Activated CD4-positive, alpha-beta T cell treated with anti-CD3 and anti-CD28 coated beads, Interleukin-2, Interleukin-4, amounts not matched to agents 100 ng/mL and 50 ng/mL, durations not matched to agents 16 hours and 8 hours (primary cell): Measurements from ENCODE around the gene BCAS3.

Experiments
- DNase-seq: peaks from one replicate; pipeline ENCODE4 v3.0.0-alpha.2; 2020; ENCODE audit warnings: low spot score

The BCAS3 gene

DNA sequence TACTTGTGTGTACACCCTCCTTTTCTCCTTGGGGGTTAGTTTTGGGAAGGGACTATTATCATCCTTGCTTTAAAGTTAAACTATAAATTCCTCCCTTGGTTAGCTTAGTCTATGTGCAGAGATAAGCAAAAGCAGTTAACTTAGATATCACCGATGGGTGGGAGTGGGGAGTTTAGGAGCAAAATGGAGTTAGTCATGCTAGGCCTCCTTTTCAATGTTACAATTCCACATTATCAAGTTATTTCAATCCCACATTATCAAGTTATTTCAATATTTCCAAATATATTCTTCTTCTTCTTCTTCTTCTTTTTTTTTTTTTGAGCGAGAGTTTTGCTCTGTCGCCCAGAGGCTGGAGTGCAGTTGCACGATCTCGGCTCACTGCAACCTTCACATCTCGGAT is 1.7 kb upstream of the BCAS3 start:
- no peak for DNase-seq

DNA sequence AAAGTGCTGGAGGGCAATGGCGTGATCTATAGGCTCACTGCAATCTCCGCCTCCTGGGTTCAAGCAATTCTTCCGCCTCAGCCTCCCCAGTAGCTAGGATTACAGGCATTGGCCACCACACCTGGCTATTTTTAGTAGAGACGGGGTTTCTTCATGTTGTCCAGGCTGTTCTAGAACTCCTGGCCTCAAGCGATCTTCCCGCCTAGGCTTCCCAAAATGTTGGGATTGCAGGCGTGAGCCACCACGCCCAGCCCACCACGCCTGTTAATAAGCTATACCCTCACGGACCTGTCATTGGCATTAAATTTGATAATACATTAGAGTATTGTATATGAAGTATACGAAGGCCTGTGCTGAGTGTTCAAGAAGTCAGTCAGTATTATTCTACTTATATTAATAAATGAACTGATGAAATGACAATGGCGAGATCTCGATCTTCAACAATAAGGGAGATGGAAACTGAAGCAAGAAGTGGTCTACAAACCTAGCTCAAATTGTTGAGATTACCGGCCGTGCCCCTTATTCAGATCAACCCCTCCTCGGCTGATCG is 818 bp upstream of the BCAS3 start:
- DNase-seq: no peak

- no peak for DNase-seq
Observed at GRCh38 chr17:60678118-60678444, 430 bp downstream of the BCAS3 start.

DNA sequence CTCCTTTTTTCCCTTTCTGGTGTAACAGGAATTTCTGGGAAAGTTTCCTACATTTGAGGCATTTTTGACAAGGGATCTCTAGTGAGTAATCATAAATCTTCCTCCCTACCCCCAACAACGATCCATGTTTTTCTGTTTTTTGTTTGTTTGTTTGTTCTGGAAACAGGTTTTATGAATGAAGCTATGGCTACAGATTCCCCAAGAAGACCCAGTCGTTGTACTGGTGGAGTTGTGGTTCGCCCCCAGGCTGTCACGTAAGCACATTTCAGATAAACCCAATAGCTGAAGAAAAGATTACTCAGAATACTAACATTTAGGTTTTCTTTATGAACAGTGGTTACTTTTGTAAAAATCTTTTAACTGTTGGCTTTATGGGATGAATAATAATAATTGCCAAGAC is 1.6 kb downstream of the BCAS3 start:
- DNase-seq: no peak

DNA sequence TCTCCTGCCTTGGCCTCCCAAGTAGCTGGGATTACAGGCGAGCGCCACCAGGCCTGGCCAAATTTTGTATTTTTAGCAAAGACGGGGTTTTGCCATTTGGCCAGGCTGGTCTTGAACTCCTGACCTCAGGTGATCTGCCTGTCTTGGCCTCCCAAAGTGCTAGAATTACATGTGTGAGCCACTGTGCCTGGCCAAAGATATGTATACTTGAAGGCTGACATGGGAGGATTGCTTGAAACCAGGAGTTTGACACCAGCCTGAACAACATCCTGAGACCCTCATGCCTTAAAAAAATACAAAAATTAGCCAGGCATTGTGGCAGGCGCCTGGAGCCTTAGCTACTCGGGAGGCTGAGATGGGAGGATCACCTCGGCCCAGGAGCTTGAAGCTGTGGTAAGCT is 3.1 kb downstream of the BCAS3 start:
- DNase-seq: no peak

- no peak for DNase-seq
Observed at GRCh38 chr17:60685437-60685836, 7.8 kb downstream of the BCAS3 start.

GRCh38 chr17:60695960-60696359 is 18.3 kb downstream of the BCAS3 start:
- peak; percentile 14 for DNase-seq

DNA sequence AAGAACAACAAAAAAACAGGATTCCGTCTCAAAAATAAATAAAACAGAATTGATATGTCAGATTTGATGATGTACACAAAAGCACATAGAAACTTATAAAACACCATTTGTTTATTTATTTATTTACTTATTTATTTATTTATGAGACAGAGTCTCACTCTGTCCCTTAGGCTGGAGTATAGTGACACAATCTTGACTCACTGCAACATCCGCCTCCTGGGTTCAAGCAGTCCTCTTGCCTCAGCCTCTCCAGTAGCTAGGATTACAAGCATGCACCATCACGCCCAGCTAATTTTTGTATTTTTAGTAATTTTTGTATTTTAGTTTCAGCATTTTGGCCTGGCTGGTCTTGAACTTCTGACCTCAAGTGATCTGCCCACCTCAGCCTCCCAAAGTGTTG is 21.4 kb downstream of the BCAS3 start:
- no peak for DNase-seq

DNA sequence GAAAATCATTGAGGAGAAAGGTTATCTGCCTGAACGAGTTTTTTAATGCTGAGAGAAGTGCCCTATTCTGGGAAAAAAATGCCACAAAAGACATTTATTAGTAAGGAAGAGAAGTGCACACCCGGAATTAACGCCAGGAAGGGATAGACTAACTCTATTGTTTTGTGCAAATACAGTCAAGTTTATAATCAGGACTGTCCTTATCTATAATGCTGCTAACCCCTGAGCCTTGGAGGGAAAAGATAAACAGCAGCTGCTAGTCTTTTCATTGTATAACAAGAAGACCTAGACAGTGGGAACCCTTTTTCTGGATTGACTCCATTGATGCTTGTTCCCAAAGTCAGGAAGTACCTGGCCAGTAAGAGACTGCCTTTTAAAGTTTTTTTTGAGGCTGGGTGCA is 26.5 kb downstream of the BCAS3 start:
- no peak for DNase-seq

DNA sequence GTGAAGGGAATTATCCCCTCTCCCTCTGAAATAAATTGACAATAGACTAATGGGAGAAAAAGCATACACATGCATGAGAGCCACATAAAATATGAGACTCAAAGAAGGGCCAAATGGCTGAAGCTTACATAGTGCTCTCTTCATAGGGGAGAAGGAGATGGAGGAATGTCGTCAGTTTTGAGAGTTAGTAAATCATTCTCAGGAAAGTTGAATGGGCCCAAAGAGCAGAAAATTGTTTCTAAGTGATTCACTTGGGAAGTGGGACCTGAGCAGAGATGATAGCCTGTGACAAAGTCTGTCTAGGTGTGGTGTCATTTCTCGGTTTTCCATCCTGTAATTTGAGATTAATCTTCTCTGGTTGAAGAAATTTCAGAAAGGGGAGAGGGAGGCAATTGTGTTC is 35.0 kb downstream of the BCAS3 start:
- DNase-seq: no peak

DNA sequence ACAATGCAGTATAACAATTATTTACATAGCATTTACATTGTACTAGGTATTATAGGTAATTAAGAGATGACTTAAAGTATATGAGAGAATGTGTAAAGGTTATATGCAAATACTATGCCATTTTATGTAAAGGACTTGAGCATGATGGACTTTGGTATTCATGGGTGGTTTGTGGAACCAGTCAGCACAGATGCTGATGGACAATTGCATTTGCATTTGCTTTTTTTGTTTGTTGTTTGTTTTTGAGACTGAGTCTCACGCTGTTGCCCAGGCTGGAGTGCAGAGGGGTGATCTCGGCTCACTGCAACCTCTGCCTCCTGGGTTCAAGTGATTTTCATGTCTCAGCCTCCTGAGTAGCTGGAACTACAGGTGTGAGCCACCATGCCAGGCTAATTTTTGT is 36.0 kb downstream of the BCAS3 start:
- no peak for DNase-seq

DNA sequence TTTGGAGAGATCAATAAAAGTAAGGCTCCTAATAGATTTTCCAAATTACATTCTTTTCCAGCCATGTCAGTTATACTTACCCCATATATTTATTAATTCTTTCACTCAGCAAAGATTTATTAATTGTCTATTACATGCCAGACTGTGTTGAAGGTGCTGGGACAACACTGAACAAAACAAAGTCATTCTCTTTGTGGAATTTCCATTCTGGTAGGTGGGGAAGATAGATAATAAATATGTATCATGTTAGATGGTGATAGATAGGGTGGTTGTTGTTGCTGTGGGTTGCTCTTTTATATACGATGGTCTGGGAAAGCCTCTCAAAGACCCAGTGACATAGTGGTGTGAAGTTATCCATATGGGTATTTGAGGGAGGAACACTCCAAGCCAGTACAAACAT is 39.1 kb downstream of the BCAS3 start:
- no peak for DNase-seq

- no peak for DNase-seq
Observed at GRCh38 chr17:60717814-60718213, 40.2 kb downstream of the BCAS3 start.

DNA sequence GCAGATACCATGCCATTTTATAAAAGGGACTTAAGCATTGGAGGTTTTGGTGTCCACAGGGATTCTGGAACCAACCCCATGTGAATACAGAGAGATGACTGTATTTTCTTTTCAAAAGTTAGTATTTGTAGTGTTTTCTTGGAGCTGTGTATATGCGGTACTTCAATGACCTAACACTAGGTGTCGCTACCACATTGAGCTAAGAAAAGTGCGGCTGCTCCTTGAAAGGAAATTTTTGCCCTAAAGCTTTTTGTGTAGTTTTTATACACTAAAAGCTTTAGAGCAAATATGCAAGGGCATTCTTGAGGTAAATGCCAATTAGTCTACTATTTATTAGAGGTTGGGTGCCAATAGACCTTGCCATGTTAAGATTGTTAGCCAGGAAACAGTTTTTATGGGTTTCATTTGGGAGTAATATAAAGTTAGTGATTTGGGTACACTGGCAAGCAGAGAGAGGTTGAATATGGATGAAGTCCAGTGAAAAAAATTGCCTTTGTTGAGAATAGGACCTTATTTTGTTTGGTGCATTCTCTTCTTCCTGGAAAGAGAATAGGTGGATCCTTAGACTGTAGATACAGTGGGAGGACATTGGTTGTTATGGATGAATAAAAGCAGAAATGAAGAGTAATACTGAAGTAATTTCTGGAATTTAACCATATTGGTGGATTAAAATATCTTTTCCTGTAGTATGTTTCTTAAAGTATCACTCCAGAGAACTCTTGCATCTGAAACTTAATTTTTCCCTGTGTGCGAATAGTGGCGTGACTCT is 43.3 kb downstream of the BCAS3 start:
- DNase-seq: peak; percentile 56

DNA sequence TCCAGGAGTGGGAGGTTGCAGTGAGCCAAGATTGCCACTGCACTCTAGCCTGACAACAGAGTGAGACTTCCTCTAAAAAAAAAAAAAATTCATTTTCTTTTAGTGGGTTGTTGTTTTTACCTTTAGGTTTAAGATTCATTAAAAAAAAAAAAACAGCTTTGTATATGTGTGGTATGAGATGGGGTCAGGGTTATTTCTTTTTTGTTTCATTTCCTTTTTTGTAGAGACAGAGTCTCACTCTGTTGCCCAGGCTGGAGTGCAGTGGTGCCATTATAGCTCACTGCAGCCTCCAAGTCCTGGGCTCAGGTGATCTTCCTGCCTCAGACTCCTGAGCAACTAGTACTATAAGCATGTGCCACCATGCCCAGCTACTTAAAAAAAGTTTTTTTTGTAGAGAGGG is 47.0 kb downstream of the BCAS3 start:
- DNase-seq: no peak

GRCh38 chr17:60729854-60730253 is 52.2 kb downstream of the BCAS3 start:
- no peak for DNase-seq

- DNase-seq: no peak
Observed at GRCh38 chr17:60730273-60730672, 52.6 kb downstream of the BCAS3 start.

DNA sequence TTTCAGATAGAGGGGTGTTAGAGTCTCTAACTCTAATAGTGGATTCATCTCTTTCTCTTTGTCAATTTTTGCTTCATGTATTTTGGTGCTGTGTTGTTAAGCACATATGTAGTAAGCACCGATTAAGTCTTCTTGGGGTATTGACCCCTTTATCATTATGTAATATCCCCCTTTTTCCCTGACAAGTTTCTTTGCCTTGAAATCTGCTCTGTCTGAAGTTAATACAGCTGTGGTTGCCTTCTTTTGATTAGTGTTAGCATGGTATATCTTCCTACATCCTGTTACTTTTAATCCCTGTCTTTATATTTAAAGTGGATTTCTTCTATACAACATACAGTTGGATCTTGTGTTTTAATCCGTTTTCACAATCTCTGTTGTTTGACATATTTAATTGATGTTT is 60.6 kb downstream of the BCAS3 start:
- no peak for DNase-seq

GRCh38 chr17:60740584-60740983 is 62.9 kb downstream of the BCAS3 start:
- no peak for DNase-seq

DNA sequence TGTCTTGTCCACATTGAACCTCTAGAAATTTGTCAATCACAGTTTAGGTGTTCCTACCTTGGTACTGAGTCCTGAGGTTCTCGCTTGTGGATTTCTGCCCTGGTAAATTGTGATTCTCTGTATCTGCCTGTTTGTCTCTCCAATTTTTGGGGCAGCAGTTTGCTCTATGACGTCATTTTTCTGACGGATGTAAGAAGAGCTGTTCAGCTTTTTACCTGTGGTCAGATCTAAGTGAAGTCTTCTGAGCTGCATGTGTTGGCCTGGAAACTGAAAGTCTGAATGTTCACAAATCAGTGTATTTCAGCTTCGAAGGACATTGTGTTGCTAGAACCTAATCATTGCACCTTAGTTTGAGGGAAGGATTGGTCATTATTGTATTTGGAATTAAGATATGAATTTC is 63.4 kb downstream of the BCAS3 start:
- DNase-seq: no peak

GRCh38 chr17:60743282-60743681 is 65.6 kb downstream of the BCAS3 start:
- no peak for DNase-seq

DNA sequence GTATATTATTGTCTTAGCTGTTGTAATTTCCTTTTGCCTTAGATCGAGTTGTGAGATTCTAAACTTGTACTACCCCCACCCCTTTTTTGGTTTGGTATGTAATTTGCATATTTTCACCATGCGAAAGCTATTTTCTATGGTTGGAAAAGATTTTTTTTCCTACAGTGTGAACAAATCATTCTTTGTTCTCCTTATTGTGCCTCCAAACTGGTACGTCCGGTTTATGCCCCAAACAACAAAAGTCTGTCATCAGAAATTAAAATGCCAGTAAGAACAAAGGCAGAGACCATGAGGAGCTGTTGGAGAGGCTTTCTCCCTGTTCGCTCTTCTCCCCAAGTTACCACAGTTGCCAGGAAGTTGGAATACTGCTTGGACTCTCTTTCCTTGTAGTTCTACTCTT is 66.1 kb downstream of the BCAS3 start:
- DNase-seq: no peak

DNA sequence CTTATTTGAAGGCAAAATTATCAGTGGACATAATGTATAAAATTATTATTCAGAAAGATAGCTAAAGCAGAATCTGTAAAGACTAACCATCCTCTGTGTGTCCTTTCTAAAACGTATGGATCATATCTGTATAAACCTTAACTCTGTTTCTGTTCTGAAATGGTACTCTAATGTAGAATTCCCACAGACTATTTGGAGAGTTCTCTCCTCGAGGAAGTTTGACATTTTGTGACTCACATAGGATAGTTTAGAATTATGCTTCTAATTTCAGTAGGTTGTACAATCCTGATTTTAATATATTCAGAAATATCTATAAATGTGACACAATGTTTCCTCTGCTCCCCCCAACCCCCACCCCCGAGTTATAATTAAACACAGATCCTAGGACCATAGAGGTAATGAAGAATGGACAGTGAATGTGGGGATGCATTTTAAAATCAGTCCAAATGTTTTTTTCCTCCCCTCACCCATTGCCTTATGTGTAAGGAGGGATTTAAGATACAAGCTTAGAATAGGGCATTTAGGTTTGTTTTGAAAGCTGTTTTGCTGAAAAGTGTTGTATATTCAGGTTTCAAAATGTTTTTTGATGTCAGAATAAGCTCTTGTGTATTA is 66.8 kb downstream of the BCAS3 start:
- DNase-seq: no peak

GRCh38 chr17:60745544-60745943 is 67.9 kb downstream of the BCAS3 start:
- DNase-seq: no peak
